NCI-H187 (cell line): ENCODE data around the gene PFDN1.
"Not testable (repeated sequence)": the region's sequence is repeated elsewhere in the genome, so short reads cannot be mapped to it uniquely, and the experiment has no call there.

Experiments used
- DNase-seq, 2 experiments: peaks; one replicate each; lab custom pipeline; 2025; lab: John Stamatoyannopoulos, UW

The PFDN1 gene, protein sequence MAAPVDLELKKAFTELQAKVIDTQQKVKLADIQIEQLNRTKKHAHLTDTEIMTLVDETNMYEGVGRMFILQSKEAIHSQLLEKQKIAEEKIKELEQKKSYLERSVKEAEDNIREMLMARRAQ

DNA sequence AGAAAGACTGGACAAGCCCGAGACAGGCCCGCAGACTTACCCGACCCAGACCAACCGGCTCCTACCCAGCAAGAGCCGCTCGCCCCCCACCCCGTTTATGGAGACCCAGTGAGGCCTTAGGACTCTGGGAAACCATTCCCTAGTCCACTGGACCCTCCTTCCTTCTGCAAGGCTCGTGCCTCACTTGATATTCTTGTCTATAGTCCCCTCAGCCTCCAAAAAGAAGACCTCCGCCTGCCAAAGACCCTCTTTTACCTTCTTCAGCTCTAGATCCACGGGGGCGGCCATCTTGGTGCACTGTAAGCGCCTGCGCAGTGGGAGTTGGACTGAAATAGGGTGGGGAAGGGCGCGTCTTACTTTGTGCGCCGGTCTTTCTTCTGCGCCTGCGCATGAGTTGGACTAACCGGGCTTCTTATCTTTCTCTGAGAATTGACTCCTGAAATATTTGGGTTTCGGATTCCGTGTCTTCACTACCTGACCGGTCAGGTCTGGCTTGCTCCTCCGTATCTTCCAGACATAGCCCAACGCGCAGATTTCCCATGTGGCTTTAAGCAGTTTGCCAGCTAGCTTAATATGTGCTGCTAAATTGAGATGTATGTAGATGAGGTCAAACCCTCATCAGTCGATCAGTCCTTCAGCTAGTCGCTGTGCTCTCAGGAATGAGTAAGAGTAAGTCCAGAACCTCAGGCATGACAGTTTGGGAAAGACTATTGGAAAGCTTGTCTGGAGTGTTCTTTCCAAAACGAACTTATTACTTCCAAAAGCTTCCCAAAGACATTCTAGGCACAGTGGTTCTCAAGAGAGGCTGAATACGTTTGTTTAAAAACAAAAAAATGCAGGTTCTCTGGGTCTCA, at the start of gene PFDN1:
Gene PFDN1, minus strand, starts transcription at position 316 of the 854 bp plus-strand sequence. Its CDS starts 28 bp downstream, at position 288.
- peak; percentile 57 to 84 for DNase-seq

DNA sequence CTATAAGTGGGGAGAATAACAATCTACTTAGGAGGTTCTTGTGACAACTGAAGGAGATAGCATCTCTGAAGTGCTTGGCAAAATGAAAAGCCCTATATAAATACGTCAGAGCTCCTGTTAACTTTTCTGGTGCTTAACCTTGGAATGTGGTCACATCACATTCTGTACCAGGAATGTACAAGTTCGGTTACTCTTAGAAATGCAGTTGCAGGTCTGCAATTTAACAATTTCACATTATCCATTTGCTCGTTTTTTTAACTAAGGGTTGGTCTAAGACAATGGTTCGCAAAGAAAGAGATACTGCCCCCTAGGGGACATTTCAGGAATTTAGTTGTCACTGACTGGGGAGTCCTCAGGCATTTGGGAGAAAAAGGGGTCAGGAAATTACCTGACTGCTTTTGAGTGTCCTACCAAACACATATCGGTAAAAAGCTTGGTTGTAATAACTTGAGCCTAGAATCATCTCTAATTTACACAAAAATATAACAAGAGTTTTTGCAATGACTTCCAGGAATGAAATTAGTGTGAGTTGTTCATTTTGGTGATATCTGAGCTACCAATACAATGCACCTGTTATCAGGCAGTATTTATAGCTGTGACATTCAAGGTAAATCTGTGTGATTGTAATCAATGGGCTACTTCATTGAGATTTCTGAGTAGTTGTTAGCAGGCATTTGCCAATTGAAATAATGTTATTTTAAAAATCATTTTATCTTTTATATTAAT, 48.9 kb upstream of the PFDN1 start:
- peak; percentile 24 to 36 for DNase-seq

DNA sequence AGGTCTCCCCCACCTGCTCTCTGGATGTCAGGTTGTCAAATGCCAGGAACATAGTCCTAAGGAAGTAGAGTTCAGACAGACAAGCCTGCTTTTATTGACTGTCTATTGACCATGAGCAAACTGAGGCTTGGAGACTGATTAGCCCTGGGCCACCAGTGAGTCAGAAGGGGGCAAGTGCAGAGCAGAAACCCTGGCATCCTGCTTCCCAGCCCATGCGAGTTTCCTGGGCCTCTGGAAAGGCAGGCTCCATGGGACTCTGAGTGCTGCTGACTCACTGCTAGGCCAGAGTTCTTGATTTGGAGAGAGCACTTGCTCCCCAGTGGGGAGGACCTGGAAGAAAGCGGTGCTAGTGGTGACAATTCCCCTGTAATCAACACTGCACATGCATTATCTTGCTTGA, 46.3 kb upstream of the PFDN1 start:
- no peak for DNase-seq

GRCh38 chr5:140348104-140348503, 45.2 kb upstream of the PFDN1 start:
- DNase-seq: no peak

- no peak for DNase-seq
These were observed 44.5 kb upstream of the PFDN1 start for GRCh38 chr5:140347360-140347759.

GRCh38 chr5:140346348-140347221, 43.7 kb upstream of the PFDN1 start, which contains the start of gene HBEGF:
Gene HBEGF (minus strand): TSS chr5:140346603. CDS start chr5:140346328, 275 bp downstream.
- peak in 1 of 2 experiments; percentile 31 for DNase-seq

- no peak for DNase-seq
These were observed 43.0 kb upstream of the PFDN1 start for GRCh38 chr5:140345919-140346347.

DNA sequence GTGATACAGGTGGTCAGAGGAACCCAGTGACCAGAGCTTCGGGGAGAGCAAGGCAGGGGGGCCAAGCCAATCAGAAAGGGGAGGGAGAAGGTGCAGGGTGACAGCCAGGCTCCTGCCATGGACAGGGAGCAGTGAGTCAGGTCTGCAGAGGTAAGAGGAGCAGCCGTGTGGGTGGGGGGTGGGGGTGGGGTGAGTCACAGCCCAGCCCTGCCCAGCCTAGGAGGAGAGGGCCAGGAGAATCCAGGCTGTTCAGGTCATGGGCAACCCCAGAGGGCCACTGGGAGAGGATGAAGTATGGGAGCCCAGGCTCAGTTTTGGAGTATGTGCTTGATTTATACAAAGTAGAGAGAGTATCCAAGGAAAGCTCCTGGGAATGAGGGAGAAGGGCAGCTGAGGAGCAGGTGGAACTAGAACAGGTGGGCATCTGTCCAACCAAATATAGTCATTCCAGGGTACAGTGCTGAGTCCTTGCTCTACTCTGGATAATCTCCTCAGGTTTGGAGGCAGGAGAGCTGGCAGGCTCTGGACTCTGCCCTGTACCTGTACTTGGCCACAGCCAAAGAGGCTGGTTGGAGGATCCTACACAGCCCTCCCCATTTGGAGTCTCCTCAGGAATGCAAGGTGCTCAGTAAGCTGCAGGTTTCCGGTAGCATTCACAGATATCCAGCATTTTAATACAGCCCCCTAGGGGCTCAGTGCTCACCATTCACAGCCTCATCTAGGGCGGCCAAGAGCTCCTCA, 42.0 kb upstream of the PFDN1 start:
- DNase-seq: no peak

- not testable (repeated sequence) for DNase-seq
These were observed 40.9 kb upstream of the PFDN1 start for GRCh38 chr5:140343849-140344248.

GRCh38 chr5:140342896-140343295, 40.0 kb upstream of the PFDN1 start:
- DNase-seq: no peak

DNA sequence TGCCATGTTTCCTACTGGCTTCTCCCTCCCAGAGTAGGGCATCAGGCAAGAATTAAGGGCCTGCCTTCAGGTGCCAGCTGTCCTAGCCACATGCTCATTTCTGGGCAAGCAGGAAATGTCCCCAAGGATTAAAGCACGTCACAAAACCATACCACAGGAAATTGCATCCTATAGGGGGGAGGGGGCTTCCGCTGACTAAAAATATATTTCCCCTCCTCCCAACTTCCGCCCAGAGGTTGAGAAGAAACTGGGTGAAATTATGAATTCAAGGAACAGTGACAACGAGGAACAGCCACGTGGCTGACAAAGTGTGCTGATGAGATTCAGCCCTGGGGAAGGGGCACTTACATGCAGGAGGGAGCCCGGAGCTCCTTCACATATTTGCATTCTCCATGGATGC, 39.4 kb upstream of the PFDN1 start:
- DNase-seq: no peak

DNA sequence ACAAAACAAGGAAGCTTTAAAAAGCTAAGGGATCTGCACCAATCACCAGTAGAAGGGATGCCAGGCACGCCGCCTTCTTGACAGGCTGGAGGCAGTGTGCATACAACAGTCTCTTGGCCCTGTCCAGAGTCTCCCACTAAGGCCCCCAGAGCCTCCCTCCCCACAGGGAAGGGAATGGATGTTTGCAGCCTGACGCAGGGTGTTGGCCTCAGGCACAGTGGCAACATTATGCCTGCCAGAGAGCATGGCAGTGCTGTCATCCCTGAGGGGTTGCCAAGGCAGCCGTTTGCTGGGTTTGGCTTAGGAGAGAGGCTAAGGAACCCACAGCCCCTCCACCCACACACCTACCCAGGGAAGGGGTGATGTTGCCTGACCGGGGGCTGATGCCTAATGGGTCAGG, 38.7 kb upstream of the PFDN1 start:
- DNase-seq: no peak

- no peak for DNase-seq
These were observed 37.8 kb upstream of the PFDN1 start for GRCh38 chr5:140340605-140341121.

DNA sequence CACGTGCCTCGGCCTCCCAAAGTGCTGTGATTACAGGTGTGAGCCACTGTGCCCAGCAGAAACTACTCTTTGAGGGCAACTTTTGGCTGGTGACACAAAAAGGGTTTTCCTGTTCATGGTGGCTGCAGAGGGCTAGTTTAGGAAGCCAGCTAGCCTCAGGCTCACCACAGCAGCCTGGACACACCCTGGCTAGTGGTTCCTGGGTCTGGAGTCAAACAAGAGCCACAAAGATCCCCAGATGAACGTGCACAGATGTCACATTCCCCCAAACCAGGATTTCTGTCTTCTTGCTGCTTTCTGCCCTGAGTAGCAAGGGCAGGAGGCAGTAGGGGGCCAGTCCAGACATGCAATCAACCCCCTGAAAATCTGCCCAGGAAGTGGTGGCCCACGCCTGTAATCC, 36.7 kb upstream of the PFDN1 start:
- DNase-seq: no peak

- no peak for DNase-seq
These were observed 36.0 kb upstream of the PFDN1 start for GRCh38 chr5:140338908-140339307.

GRCh38 chr5:140338336-140338735, 35.4 kb upstream of the PFDN1 start:
- DNase-seq: no peak

GRCh38 chr5:140337880-140338279, 35.0 kb upstream of the PFDN1 start:
- DNase-seq: no peak

DNA sequence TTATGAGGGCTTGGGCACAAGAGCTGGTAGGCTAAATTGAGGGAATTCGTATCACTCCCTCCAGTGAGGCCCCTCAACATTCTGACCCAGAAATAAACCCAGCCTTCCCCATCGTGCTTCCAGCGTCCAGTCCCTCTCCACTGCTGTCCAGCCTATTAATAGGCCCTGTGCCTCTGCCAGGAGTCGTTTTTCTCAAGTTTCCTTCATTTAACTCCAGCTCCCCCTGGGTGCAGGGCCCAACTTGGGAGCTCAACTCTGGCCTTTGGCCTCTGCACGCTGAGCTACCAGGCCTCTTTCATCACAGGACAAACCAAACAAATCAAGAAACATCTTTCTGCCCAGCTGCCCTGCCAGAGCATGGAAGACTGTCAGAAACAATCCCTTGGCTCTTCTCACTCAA, 33.5 kb upstream of the PFDN1 start:
- no peak for DNase-seq

- no peak for DNase-seq
These were observed 28.7 kb upstream of the PFDN1 start for GRCh38 chr5:140331638-140332037.

DNA sequence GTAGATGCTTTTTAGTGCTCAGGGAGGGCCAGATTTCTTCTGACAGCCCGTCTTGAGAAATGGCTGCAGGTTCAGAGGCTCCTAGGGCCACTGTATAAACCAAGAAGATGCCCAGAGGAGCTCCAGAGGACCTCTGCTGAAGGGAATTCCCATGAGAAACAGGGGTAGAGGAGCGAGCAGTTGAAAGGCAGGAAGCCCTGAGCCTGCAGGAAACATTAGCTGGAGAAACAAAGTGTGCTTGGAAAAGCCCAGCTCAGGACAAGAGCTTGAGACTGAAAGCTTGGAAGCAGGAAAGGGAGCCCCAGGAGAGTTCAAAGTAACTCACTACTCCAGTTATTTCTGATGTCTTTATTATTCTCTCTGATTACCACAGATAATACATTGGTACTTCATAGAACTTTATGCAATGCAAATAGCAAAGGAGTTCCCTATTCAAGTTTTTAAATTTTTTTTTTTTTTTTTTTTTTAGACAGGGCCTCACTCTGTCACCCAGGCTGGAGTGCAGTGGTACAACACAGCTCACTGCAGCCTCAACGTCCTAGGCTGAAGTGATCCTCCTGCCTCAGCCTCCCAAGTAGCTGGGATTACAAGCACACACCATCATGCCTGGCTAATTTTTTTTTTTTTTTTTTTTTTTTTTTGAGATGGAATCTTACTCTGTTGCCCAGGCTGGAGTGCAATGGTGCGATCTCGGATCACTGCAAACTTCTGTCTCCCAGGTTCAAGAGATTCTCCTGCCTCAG, 27.0 kb upstream of the PFDN1 start:
- DNase-seq: no peak
